BE2C (cell line): ENCODE data around the gene BMPER.

Experiments used
- DNase-seq: peaks from one replicate; pipeline ENCODE4 v3.0.0-alpha.2; 2020
- H3K27me3 ChIP-seq: fragments of 250-450 bp; sonication (Bioruptor Pico); 2 replicates; pipeline ENCODE4 v1.5.1; 2020; ENCODE audit warnings: mild to moderate bottlenecking
- H3K36me3 ChIP-seq: fragments of 250-450 bp; sonication (Bioruptor Pico); 2 replicates; pipeline ENCODE4 v1.5.1; 2020; ENCODE audit warnings: mild to moderate bottlenecking
- H3K4me1 ChIP-seq: fragments of 250-450 bp; sonication (Bioruptor Pico); 2 replicates; pipeline ENCODE4 v1.5.1; 2020
- H3K4me3 ChIP-seq: 2 replicates; pipeline ENCODE4 v1.5.1; 2011; ENCODE audit warnings: low read depth, low read length
- H3K9me3 ChIP-seq: fragments of 250-450 bp; sonication (Bioruptor Pico); 2 replicates; pipeline ENCODE4 v1.5.1; 2020
- TF ChIP-seq, protein P1 (sequence below): IDR thresholded peaks from 2 replicates; pipeline ENCODE4 v1.5.1; 2012; ENCODE audit warnings: mild to moderate bottlenecking, low read depth, low read length

BMPER gene

DNA sequence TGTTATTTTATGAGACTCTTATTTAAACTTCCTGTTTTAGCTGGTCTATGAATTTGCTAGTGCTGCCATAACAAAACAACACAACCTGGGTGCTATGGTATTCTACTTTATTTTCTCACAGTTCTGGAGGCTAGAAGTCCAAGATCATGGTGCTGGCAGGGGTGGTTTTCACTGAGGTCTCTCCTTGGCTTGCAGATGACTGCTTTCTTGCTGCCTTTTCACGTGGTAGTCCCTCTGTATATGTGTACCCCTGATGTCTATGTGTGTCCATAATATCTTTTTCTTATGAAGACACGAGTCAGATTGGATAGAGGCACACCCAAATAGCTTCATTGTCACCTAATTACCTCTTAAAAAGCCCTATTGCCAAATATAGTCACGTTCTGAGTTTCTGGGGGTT, 270.5 kb downstream of the BMPER start:
- H3K36me3 ChIP-seq, result no peaks in the 10 kb centered on the region
- no peaks in the 10 kb centered on the region for H3K27me3 ChIP-seq
- TF ChIP-seq, protein P1, sequence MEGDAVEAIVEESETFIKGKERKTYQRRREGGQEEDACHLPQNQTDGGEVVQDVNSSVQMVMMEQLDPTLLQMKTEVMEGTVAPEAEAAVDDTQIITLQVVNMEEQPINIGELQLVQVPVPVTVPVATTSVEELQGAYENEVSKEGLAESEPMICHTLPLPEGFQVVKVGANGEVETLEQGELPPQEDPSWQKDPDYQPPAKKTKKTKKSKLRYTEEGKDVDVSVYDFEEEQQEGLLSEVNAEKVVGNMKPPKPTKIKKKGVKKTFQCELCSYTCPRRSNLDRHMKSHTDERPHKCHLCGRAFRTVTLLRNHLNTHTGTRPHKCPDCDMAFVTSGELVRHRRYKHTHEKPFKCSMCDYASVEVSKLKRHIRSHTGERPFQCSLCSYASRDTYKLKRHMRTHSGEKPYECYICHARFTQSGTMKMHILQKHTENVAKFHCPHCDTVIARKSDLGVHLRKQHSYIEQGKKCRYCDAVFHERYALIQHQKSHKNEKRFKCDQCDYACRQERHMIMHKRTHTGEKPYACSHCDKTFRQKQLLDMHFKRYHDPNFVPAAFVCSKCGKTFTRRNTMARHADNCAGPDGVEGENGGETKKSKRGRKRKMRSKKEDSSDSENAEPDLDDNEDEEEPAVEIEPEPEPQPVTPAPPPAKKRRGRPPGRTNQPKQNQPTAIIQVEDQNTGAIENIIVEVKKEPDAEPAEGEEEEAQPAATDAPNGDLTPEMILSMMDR, result no peak
- H3K4me3 ChIP-seq, result no peak overlapping the region
- H3K9me3 ChIP-seq, result no peaks in the 10 kb centered on the region
- no peaks in the 10 kb centered on the region for H3K4me1 ChIP-seq
- no peak for DNase-seq

DNA sequence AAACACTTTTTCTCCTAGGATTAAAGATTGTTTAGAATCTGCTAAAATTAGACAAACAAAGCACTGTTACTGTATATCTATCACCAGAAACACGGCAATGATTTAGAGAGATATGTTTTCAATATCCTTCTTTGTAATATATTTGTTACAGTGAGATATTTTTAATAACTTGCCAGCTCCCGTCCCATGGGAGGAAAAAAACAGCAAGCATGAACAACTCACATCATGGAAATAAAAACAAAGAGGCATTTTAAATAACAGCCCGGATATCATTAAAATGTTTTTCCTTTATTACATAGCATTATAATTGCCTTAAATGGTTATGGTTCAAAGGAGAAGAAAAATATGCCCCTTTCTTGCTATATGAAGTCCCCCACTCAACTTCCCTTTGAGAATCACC, 272.1 kb downstream of the BMPER start:
- TF ChIP-seq, protein P1, result no peak
- Histone ChIP-seq H3K4me3 (no peak overlapping the region), H3K4me1 (no peaks in the 10 kb centered on the region), H3K36me3 (no peaks in the 10 kb centered on the region), H3K27me3 (no peaks in the 10 kb centered on the region), H3K9me3 (no peaks in the 10 kb centered on the region)
- DNase-seq, result no peak

DNA sequence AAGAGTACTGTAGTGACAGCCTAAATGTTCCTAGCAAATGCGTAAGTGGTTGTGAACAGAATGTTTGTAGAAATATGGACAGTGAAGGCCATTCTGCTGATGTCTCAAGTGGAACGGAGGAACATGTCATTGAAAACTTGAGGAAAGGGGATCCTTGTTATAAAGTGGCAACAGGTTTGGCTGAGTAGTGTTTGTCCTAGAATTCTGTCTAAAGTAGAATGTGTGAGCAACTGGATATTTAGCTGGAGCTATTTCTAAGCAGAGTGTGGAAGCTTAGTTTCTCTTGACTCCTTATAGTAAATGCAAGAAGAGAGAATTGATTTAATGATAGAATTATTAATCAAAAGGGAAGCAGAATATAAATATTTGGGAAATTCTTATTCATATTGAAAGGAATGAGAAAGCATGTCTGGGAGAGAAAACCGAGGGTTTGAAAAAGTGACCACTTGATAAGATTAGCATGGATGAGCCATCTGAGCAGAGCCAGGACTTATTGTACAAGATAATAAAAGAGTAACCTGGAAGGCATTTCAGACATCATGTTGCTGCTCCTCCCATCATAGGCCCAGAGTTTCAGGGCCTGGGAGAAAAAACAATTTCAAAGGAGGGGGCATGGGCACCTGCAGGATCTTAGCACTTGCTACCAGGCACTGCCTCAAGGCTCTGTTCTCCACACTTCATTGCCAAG, 276.1 kb downstream of the BMPER start:
- Histone ChIP-seq H3K4me1 (no peaks in the 10 kb centered on the region), H3K9me3 (no peaks in the 10 kb centered on the region), H3K36me3 (no peaks in the 10 kb centered on the region), H3K4me3 (no peak overlapping the region), H3K27me3 (no peaks in the 10 kb centered on the region)
- DNase-seq, result no peak
- TF ChIP-seq, protein P1, result no peak

DNA sequence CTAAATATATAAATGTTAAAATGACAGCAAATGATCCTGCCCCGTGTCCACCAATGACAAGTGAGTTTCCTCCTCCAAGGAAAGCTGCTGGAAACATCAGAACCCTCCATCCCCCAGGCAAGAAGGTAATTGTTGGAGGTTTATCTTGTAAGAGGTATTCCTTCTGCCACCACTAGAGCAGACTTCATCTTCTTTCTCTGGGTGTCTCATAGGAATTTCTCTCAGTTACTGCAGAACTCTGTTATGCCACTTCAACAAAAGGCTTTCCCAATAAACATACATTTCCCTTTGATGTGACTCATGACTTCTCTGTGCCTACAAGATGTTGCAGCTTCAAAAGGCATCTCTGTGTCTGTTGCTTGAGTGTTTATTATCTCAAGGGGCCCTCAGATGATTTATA, 279.1 kb downstream of the BMPER start:
- TF ChIP-seq, protein P1, result no peak
- Histone ChIP-seq H3K36me3 (no peaks in the 10 kb centered on the region), H3K4me1 (no peaks in the 10 kb centered on the region), H3K27me3 (no peaks in the 10 kb centered on the region), H3K9me3 (no peaks in the 10 kb centered on the region), H3K4me3 (no peak overlapping the region)
- DNase-seq, result no peak

DNA sequence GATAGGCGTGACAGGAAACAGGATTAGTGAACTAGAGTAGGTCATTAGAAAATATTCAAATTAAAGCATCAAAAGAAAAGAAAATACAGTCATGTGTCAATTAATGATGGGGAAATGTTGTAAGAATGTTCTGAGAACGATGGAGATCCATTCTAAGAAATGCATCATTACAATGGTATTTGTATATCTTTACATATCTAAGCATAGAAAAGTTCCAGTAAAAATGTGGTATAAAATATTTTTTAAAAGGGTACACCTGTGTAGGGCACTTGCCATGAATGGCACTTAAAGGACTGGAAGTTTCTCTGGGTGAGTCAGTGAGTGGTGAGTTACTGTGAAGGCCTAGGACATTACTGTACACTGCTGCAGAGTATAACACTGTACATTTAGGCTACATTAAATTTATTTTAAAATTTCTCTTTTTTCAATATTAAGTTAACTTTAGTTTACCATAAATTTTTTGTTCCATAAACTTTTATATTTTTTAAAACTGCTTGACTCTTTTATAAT, 282.5 kb downstream of the BMPER start:
- Histone ChIP-seq H3K4me1 (no peaks in the 10 kb centered on the region), H3K9me3 (no peaks in the 10 kb centered on the region; the same call in 1 of the 2 replicates), H3K36me3 (no peaks in the 10 kb centered on the region), H3K4me3 (no peak overlapping the region), H3K27me3 (no peaks in the 10 kb centered on the region)
- no peak for DNase-seq
- TF ChIP-seq, protein P1, result no peak

DNA sequence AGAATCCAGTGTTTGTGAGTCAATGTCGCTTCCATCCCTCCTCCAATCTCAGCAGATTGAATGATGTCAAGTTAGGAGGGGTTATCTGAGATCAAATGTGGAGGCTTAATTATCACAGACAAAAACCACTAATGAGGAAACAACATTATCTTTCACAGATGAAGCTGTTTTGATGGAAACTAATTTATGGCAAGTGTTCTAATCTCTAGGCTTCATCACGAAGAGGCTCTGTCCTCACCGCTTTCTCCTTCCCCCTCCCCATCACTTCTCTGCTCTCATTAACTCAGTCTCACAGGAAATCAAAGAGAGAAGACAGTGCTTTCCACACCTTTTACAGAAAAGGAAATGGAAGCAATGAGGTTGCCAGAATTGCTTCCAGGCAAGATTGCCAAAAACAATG, 283.7 kb downstream of the BMPER start:
- no peak for DNase-seq
- no peaks in the 10 kb centered on the region; the same call in 1 of the 2 replicates for H3K9me3 ChIP-seq
- H3K4me1 ChIP-seq, result no peaks in the 10 kb centered on the region
- TF ChIP-seq, protein P1, result no peak
- no peaks in the 10 kb centered on the region for H3K27me3 ChIP-seq
- H3K4me3 ChIP-seq, result no peak overlapping the region
- H3K36me3 ChIP-seq, result no peaks in the 10 kb centered on the region
